ENCODE results near the gene TRIM66.

DNA sequence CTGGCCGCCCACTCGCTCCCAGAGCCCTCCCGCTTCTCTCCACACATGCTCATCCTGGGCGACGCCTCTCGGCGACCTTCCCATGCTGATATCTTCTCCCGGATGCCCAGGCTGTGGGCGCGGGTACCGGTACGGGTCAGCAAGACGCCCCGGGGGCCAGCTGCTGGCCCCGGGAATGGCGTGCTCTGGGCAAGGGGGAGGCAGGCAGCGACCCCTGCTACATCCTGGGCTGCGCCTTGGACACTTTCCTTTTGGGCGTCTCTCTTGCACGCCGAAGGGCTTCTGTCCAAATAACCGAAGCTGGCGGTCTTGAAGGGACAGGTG is 48.2 kb upstream of the TRIM66 start:
- TF ChIP-seq EZH2 (IDR thresholded peaks at IDR 0.05) (no peak), POLR2AphosphoS5 (IDR thresholded peaks at IDR 0.05; ENCODE audit: borderline replicate concordance, low read depth, low read length) (no peak), FOXP2 (optimal IDR thresholded peaks at IDR 0.05; ENCODE audit: control extremely low read depth, extremely low read length, insufficient read depth) (no peak)
